GM12878 (cell line): Measurements from ENCODE around the gene KCNN3. TPM values are rescaled to one million over a fixed set of nuclear protein-coding genes. Genes with fewer than 3 reads are reported as not detected.

Experiments
- ATAC-seq: fragments of 200-7000 bp; cut with Tn5 transposase; 3 replicates; pipeline ENCODE4 v1.9.1; 2020; ENCODE audit warnings: mild to moderate bottlenecking, moderate library complexity
- BruUV-seq: library from RNA; stranded (reverse); fragments of 400-500 nt; replicated peaks from 2 replicates; lab custom pipeline; 2021; lab: Mats Ljungman, UMichigan
- CTCF ChIA-PET: fragments of 300-600 bp; sonication (Branson Sonifier 250); formaldehyde crosslinking; extraction: SDS; loops from one replicate; lab custom pipeline; 2021; ENCODE audit warnings: inconsistent platforms; lab: Yijun Ruan, JAX
- POLR2A ChIA-PET: fragments of 350-600 bp; formaldehyde crosslinking; extraction: SDS; loops from one replicate; lab custom pipeline; 2021; ENCODE audit warnings: inconsistent platforms; lab: Charles Lee
- RAD21 ChIA-PET: fragments of 300-600 bp; sonication (Branson Sonifier 250); formaldehyde crosslinking; loops from one replicate; lab custom pipeline; 2023; ENCODE audit warnings: antibody characterized with exemption; ENCODE audit not compliant: unreplicated experiment; lab: Charles Lee
- SMC1A ChIA-PET: fragments of 300-600 bp; sonication (Branson Sonifier 250); formaldehyde crosslinking; loops from one replicate; lab custom pipeline; 2023; ENCODE audit not compliant: unreplicated experiment, uncharacterized antibody; lab: Charles Lee
- DNase-seq: peaks from one replicate; pipeline ENCODE4 v3.0.0-alpha.2; 2011; ENCODE audit warnings: low read depth, low spot score
- FAIRE-seq: peaks from 3 replicates; lab custom pipeline; 2011; peaks lifted over from hg19 to GRCh38; lab: Jason Lieb, UNC
- H2AFZ ChIP-seq: 2 replicates; pipeline ENCODE4 v1.6.0; 2011; ENCODE audit warnings: low read depth, low read length, control low read depth; ENCODE audit not compliant: control insufficient read depth
- H3K27ac ChIP-seq: 2 replicates; pipeline ENCODE4 v1.5.1; 2011; ENCODE audit warnings: control low read depth; ENCODE audit not compliant: control insufficient read depth, insufficient read depth
- H3K27me3 ChIP-seq, 2 experiments: replicated peaks in 1 of 2; 2 replicates each; pipeline versions ENCODE4 v1.6.0 to v1.6.1; 2011; ENCODE audit warnings: low read length in 1 of 2; ENCODE audit not compliant: control insufficient read depth in 2 of 2, insufficient read depth in 2 of 2
- H3K36me3 ChIP-seq, 2 experiments: 2 replicates each; pipeline ENCODE4 v1.5.1; 2011; ENCODE audit warnings: low read length in 1 of 2; ENCODE audit not compliant: control insufficient read depth in 2 of 2, insufficient read depth in 2 of 2
- H3K4me1 ChIP-seq: 2 replicates; pipeline ENCODE4 v1.6.1; 2011; ENCODE audit warnings: mild to moderate bottlenecking, low read length, moderate library complexity, mixed read lengths; ENCODE audit not compliant: control insufficient read depth, insufficient read depth
- H3K4me2 ChIP-seq: 2 replicates; pipeline ENCODE4 v1.6.0; 2011; ENCODE audit warnings: control low read depth; ENCODE audit not compliant: control insufficient read depth, insufficient read depth
- H3K4me3 ChIP-seq: fragments of 200-600 bp; sonication (generic); 2 replicates; pipeline ENCODE4 v1.5.1; 2016
- H3K79me2 ChIP-seq: 2 replicates; pipeline ENCODE4 v1.6.0; 2011; ENCODE audit warnings: low read length; ENCODE audit not compliant: control insufficient read depth, insufficient read depth
- H3K9ac ChIP-seq: 2 replicates; pipeline ENCODE4 v1.8.0; 2011; ENCODE audit warnings: low read length, control low read depth, mixed read lengths; ENCODE audit not compliant: control insufficient read depth, insufficient read depth
- H3K9me3 ChIP-seq: replicated peaks from 3 replicates; pipeline ENCODE4 v1.5.1; 2011; ENCODE audit warnings: mild to moderate bottlenecking, low read length; ENCODE audit not compliant: control insufficient read depth, insufficient read depth
- H4K20me1 ChIP-seq: 2 replicates; pipeline ENCODE4 v1.6.0; 2011; ENCODE audit not compliant: control insufficient read depth, insufficient read depth
- ASH2L ChIP-seq: fragments of 300-600, 200-600 bp; sonication (generic); IDR thresholded peaks from 2 replicates; pipeline ENCODE4 v1.6.1; 2017; ENCODE audit warnings: low read depth, mild to moderate bottlenecking, borderline replicate concordance
- BRCA1 ChIP-seq: IDR thresholded peaks from 2 replicates; pipeline ENCODE4 v1.6.1; 2011; ENCODE audit warnings: low read depth, low read length, improper control_type of control experiment
- CBFB ChIP-seq: IDR thresholded peaks from 2 replicates; pipeline ENCODE4 v1.6.1; 2016; ENCODE audit warnings: antibody characterized with exemption, low read depth
- E2F8 ChIP-seq: fragments of 450-650 bp; IDR thresholded peaks from 2 replicates; pipeline ENCODE4 v1.6.1; 2018; ENCODE audit warnings: mild to moderate bottlenecking, low read depth, moderate library complexity; ENCODE audit not compliant: partially characterized antibody
- ETV6 ChIP-seq, 2 experiments: fragments of 450-650 bp in 1 of 2; IDR thresholded peaks in 1 of 2; conservative IDR thresholded peaks in 1 of 2; 2 replicates each; pipeline ENCODE4 v1.6.1; 2014; ENCODE audit warnings: antibody characterized with exemption in 1 of 2, borderline replicate concordance in 1 of 2, low read depth in 1 of 2, mild to moderate bottlenecking in 1 of 2, moderate library complexity in 1 of 2
- MEF2A ChIP-seq: IDR thresholded peaks from 2 replicates; pipeline ENCODE4 v1.6.1; 2011; ENCODE audit warnings: low read depth, mild to moderate bottlenecking, low read length, moderate library complexity; ENCODE audit not compliant: insufficient read depth
- MTA2 ChIP-seq: fragments of 450-650 bp; IDR thresholded peaks from 2 replicates; pipeline ENCODE4 v1.6.1; 2016; ENCODE audit warnings: low read depth, mild to moderate bottlenecking, moderate library complexity
- MYC ChIP-seq: IDR thresholded peaks from 2 replicates; pipeline ENCODE4 v1.6.1; 2011; ENCODE audit warnings: mild to moderate bottlenecking, low read length, moderate library complexity, inconsistent platforms; ENCODE audit not compliant: insufficient read depth, insufficient replicate concordance, insufficient read length, severe bottlenecking
- PKNOX1 ChIP-seq: fragments of 450-650 bp; IDR thresholded peaks from 2 replicates; pipeline ENCODE4 v1.6.1; 2016; ENCODE audit warnings: mild to moderate bottlenecking
- POLR2AphosphoS5 ChIP-seq: IDR thresholded peaks from 2 replicates; pipeline ENCODE4 v1.6.1; 2011; ENCODE audit warnings: mild to moderate bottlenecking, low read length, inconsistent platforms
- SMAD1 ChIP-seq: fragments of 450-650 bp; IDR thresholded peaks from 2 replicates; pipeline ENCODE4 v1.6.1; 2018; ENCODE audit warnings: mild to moderate bottlenecking, low read depth; ENCODE audit not compliant: partially characterized antibody
- STAT3 ChIP-seq: IDR thresholded peaks from 2 replicates; pipeline ENCODE4 v1.6.1; 2011; ENCODE audit warnings: low read depth, low read length, improper control_type of control experiment
- ZNF622 ChIP-seq: fragments of 450-650 bp; IDR thresholded peaks from 2 replicates; pipeline ENCODE4 v1.6.1; 2017; ENCODE audit warnings: mild to moderate bottlenecking, inconsistent platforms
- WGBS: methylation state at CpG from one replicate; pipeline ENCODE4 v1.1.6; 2016; ENCODE audit warnings: low lambda C conversion rate; ENCODE audit not compliant: insufficient replicate concordance, insufficient coverage; ENCODE audit errors: missing lambda C conversion rate; 5-methylcytosine and 5-hydroxymethylcytosine counted together
- in situ Hi-C: fragments of 300-500 bp; cut with MboI; formaldehyde crosslinking; loops from 9 replicates; pipeline ENCODE4 v1.14.3; 2018; ENCODE audit warnings: mixed read lengths
- intact Hi-C: fragments of 100-400 bp; cut with micrococcal nuclease; formaldehyde crosslinking; loops from one replicate; pipeline ENCODE4 v1.14.2; 2022; ENCODE audit not compliant: unreplicated experiment
- polyA plus RNA-seq, 11 experiments: library from polyadenylated mRNA; depleted of rRNA in 4 of 11; unstranded in 6 of 11; stranded (reverse) in 5 of 11; fragments of >200 nt; fragmentation: Nextera tagmentation in 4 of 11; fragmentation: Illumina TruSeq in 1 of 11; extraction: Ambion mirVana in 4 of 11; extraction: Trizol in 1 of 11; gene quantifications; 1 replicate in 1 of 11; 2 replicates in 10 of 11; pipeline versions ENCODE4 v1.2.1 to v1.2.3, GENCODE V29; 2011 to 2016; ENCODE audit warnings: inconsistent platforms in 2 of 11, missing spikeins in 2 of 11, low read depth in 1 of 11
- total RNA-seq, 4 experiments: library from RNA; depleted of rRNA in 3 of 4; stranded (reverse); fragments of >200 nt in 3 of 4; fragmentation: Illumina TruSeq in 1 of 4; extraction: Trizol in 1 of 4; gene quantifications; 2 replicates each; pipeline versions ENCODE4 v1.2.1 to v1.2.3, GENCODE V29; 2013 to 2021
- TF ChIP-seq, protein P1 (sequence below), 3 experiments: IDR thresholded peaks in 2 of 3; conservative IDR thresholded peaks in 1 of 3; 2 replicates each; pipeline ENCODE4 v1.5.1; 2011; ENCODE audit warnings: low read depth in 3 of 3, low read length in 3 of 3, mild to moderate bottlenecking in 3 of 3, control low read depth in 2 of 3, moderate library complexity in 2 of 3, inconsistent platforms in 1 of 3, mixed read lengths in 1 of 3; ENCODE audit not compliant: control insufficient read depth in 2 of 3, insufficient read depth in 1 of 3; ENCODE audit errors: extremely low read depth in 1 of 3

Gene KCNN3
- total and polyA plus RNA-seq, 10 of the 15 experiments (the other 5 are each of a cell fraction or from before 2014, with no cell fraction given) = 3.5 to 26.4 (median 14.9) TPM

- ChIA-PET RAD21 (interaction anchor here (1.1 to 1.7 kb wide), 2 partner anchors 9 to 74 kb away, joined by 3 to 5 read pairs; no protein-coding TSS in a partner anchor), CTCF (interaction anchor here (0.7 to 0.8 kb wide), 2 partner anchors 32 to 156 kb away, joined by 3 read pairs; no protein-coding TSS in a partner anchor), POLR2A (no interaction called here), SMC1A (interaction anchor here (1.1 to 2.2 kb wide), 5 partner anchors 10 to 227 kb away, joined by 3 to 4 read pairs (median 3); no protein-coding TSS in a partner anchor)
- H3K4me2 ChIP-seq = no peak overlapping the region
- H3K9ac ChIP-seq = no peak overlapping the region
- H3K9me3 ChIP-seq = no peaks in the 10 kb centered on the region; the same call in 2 of the 3 replicates
- FAIRE-seq = no peak
- intact Hi-C loops = no loop called here
- no peak overlapping the region for H3K27ac ChIP-seq
- ATAC-seq = no peak
- H2AFZ ChIP-seq = no peak overlapping the region
- H3K79me2 ChIP-seq = no peaks in the 10 kb centered on the region
- in situ Hi-C loops = no loop called here
- no peak for TF ChIP-seq E2F8
- TF ChIP-seq MTA2 = no peak
- TF ChIP-seq, protein P1, sequence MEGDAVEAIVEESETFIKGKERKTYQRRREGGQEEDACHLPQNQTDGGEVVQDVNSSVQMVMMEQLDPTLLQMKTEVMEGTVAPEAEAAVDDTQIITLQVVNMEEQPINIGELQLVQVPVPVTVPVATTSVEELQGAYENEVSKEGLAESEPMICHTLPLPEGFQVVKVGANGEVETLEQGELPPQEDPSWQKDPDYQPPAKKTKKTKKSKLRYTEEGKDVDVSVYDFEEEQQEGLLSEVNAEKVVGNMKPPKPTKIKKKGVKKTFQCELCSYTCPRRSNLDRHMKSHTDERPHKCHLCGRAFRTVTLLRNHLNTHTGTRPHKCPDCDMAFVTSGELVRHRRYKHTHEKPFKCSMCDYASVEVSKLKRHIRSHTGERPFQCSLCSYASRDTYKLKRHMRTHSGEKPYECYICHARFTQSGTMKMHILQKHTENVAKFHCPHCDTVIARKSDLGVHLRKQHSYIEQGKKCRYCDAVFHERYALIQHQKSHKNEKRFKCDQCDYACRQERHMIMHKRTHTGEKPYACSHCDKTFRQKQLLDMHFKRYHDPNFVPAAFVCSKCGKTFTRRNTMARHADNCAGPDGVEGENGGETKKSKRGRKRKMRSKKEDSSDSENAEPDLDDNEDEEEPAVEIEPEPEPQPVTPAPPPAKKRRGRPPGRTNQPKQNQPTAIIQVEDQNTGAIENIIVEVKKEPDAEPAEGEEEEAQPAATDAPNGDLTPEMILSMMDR (IDR thresholded peaks at IDR 0.05 in 2 of 3, conservative IDR thresholded peaks at IDR 0.05 in 1 of 3; ENCODE audit: control insufficient read depth in 2 of 3, extremely low read depth in 1 of 3, insufficient read depth in 1 of 3, low read depth in 3 of 3, low read length in 3 of 3) = no peak
- TF ChIP-seq MEF2A = no peak
- no peak for TF ChIP-seq PKNOX1
- TF ChIP-seq STAT3 = no peak
- no peak for TF ChIP-seq CBFB
- TF ChIP-seq MYC = no peak
- TF ChIP-seq SMAD1 = no peak
- no peak for TF ChIP-seq ZNF622
- no peak for TF ChIP-seq ASH2L
- no peak for TF ChIP-seq POLR2AphosphoS5
- TF ChIP-seq BRCA1 = no peak
- no peak for TF ChIP-seq ETV6 (conservative IDR thresholded peaks at IDR 0.05 in 1 of 2, IDR thresholded peaks at IDR 0.05 in 1 of 2; ENCODE audit: borderline replicate concordance in 1 of 2, low read depth in 1 of 2)
- no peak overlapping the region for H3K4me3 ChIP-seq
- H3K4me1 ChIP-seq = peaks cover 6% of the 10 kb centered on the region
- BruUV-seq = no TSS peak
- no peak for DNase-seq
- no peaks in the 10 kb centered on the region for H4K20me1 ChIP-seq
- no peaks in the 10 kb centered on the region for H3K27me3 ChIP-seq
- peaks cover 3 to 10% of the 10 kb centered on the region in 2 experiments; a peak in 3 of 4 replicates for H3K36me3 ChIP-seq
- 100% methylated on average over 7 of the region's 7 CpGs for WGBS
These were observed 152.6 kb downstream of the KCNN3 start for GRCh38 chr1:154717528-154717924.
